HG03565 (cell line): ENCODE results near the gene CDKN2C.
A peak's percentile ranks its signal among the peaks of the same experiment; 100 is the strongest.
"Not testable (repeated sequence)": the region's sequence is repeated elsewhere in the genome, so short reads cannot be mapped to it uniquely, and the experiment has no call there.

Source experiments
- ATAC-seq: cut with Tn5 transposase; IDR thresholded peaks from one replicate; pipeline ENCODE4 v1.9.1; 2021; ENCODE audit warnings: mild to moderate bottlenecking, moderate library complexity; ENCODE audit not compliant: unreplicated experiment

Gene CDKN2C

GRCh38 chr1:50969611-50970508, at the start of gene CDKN2C:
Gene CDKN2C, plus strand, starts transcription at chr1:50970245. Its CDS starts 124 bp downstream, at chr1:50970369.
- peak; percentile 18 for ATAC-seq

DNA sequence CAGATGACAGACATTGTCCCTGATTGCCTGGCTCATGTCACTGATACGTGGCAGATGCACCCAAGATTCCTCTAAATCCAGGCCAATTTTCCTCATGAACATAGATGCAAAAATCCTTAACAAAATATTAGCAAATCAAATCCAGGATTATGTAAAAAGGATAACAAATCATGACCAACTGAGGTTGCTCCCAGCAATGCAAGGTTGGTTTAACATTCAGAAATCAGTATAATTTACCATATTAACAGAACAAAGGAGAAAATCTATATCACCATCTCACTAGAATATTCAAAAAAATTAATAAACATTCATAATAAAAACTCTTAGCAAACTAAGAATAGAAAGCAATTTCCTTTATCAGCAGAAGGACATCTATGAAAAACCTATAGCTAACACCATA, 49.6 kb upstream of the CDKN2C start:
- ATAC-seq: no peak

DNA sequence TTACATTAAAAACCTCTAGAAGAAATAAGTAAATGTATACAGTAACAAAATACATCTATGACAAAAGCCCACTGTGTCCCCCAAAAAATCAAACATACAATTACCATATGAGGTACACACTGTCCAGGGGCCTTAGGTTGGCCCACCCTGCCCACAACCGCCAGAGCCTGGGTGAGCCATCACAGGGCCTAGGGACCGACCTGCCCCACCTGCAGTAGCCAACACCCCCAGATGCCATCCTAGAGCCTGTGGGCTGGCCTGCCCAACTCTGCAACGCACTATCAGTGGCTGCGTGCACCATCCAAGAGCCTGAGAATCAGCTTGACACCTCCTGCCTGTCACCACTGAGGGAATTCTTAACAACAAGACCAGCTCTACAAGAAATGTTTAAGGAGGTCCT, 49.0 kb upstream of the CDKN2C start:
- ATAC-seq: no peak

GRCh38 chr1:50923564-50923963, 46.5 kb upstream of the CDKN2C start:
- ATAC-seq: no peak

GRCh38 chr1:50929376-50929958, 40.6 kb upstream of the CDKN2C start:
- ATAC-seq: no peak

DNA sequence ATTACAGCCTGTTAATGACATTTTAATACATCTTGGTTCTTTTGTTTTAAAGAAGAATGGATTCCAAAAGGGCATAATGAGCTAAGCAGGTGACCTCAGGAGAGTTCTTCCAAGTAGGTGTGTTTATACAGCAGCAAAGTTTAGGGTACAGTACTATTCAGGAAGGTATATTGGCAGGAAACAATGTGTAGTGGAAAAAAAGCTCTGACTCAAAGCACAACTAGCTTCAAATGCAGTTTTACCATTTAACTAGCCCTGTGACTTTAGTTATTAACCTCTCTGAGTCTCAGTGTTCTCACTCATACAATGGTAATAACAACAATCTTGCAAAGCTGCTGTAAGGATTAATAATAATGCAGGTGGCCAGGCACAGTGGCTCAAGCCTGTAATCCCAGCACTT, 39.9 kb upstream of the CDKN2C start:
- ATAC-seq: peak; percentile 66

DNA sequence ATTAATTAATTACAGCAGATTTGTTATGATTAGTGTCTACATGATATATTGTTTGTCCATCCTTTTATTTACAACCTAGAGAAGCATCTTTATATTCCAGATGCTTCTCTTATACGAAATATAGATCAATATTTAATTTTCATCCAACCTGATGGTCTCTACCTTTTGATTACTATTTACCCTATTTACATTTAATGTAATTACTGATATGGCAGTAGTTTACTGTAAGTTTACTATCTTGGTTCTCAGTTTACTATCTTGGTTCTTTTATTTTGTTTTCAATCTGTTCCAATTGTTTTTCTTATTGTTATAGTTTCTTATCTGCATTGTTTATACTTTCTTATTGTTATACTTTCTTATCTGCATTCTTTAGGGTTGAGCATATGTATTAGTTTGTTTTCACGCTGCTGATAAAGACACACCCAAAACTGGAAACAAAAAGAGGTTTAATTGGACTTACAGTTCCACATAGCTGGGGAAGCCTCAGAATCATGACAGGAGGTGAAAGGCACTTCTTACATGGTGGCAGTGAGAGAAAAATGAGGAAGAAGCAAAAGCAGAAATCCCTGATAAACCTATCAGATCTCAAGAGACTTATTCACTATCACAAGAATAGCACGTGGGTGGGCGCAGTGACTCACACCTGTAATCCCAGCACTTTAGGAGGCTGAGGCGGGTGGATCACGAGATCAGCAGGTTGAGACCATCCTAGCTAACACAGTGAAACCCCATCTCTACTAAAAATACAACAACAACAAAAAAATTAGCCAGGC, 38.9 kb upstream of the CDKN2C start:
- no peak for ATAC-seq

GRCh38 chr1:50932043-50932442, 38.0 kb upstream of the CDKN2C start:
- not testable (repeated sequence) for ATAC-seq

DNA sequence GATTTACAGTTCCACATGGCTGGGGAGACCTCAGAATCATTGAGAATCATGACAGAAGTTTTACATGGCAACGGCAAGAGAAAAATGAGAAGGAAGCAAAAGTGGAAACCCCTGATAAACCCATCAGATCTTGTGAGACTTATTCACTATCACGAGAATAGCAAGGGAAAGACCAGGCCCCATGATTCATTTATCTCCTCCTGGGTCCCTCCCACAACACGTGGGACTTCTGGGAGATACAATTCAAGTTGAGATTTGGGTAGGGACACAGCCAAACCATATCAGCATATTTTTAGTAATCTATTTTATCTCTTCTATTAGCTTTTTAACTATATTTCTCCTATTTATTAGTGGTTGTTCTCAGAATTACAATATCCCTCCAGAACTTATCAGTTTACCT, 36.3 kb upstream of the CDKN2C start:
- ATAC-seq: not testable (repeated sequence)

DNA sequence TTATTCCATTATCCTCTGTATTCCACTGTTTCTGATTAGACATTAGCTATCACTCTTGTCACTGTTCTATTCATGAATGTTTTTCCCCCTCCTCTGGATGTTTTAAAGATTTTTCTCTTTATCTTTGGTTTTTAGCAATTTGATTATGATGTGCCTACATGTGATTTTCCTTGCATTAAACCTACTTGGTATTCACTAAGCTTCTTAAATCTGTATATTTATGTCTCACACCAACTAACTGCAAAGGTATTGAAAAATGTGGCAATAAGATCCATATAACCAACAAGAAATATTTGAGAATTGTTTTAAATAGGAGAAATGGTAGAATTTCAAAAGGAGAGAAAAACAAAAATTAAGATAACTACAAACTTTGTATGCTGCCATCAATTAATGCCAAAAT, 35.2 kb upstream of the CDKN2C start:
- ATAC-seq: no peak

DNA sequence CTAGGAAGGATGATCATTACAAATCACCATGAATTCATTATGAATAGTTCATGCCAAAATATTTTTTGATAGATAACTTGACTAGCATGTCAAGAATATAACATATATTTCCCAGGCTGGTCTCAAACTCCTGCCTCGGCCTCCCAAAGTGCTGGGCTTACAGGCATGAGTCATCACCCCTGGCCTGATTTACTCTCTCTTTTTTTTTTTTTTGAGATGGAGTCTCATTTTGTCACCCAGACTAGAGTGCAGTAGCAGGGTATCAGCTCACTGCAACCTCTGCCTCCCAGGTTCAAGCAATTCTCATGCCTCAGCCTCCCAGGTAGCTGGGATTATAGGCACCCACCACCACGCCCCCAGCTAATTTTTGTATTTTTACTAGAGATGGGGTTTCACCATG, 34.8 kb upstream of the CDKN2C start:
- not testable (repeated sequence) for ATAC-seq

DNA sequence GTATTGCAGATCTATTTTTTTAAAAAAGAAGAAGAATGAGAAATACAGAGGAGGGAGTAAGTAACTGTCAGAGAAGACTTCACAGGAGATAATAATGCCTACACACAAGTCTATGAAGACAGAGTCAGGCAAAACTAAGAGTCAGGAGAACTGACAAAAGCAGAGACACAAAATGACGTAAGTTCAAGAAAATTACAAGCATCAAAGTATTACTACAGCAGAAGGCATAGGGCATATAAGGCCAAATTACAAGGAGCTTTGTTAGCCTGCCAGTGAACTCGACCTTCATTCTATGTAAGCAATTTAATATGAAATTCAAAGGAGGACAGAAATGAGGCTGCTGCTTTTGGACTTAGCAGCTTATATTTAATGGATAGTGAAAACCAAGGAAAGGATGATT, 33.7 kb upstream of the CDKN2C start:
- ATAC-seq: no peak

DNA sequence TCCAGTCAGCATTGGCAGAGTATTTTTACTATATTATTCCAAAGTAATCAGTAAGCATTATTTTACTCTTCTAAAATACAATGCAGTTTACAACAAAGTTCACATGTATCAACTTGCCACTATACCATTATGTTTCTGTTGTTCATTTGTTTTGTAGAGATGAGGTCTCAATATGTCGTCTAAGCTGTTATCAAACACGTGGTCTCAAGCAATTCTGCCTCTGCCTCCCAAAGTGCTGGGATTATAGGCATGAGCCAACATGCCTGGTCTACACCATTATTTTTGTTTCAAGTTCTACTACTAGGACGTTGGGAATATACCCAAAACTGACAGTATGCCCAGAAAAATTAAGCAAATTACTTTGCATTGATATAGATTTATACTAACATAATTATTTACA, 29.8 kb upstream of the CDKN2C start:
- ATAC-seq: no peak

DNA sequence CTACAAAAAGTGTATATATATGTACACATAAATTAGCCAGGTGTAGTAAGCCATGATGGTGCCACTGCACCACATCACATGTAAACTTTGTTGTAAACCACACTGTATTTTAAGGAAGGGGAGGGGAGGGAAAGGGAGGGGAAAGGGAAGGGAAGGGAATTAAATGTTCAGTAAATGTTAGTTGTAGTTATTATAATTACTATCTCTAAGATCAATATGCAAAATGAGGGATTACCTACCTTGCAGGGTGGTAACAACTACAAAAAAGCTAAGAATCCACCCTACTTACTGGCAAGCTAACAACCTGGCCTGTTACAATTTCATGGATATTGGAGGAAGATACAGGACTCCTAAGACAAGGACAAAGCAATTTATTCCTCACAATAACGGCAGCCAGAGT, 27.7 kb upstream of the CDKN2C start:
- ATAC-seq: no peak

GRCh38 chr1:50949286-50949982, 20.6 kb upstream of the CDKN2C start:
- ATAC-seq: no peak

DNA sequence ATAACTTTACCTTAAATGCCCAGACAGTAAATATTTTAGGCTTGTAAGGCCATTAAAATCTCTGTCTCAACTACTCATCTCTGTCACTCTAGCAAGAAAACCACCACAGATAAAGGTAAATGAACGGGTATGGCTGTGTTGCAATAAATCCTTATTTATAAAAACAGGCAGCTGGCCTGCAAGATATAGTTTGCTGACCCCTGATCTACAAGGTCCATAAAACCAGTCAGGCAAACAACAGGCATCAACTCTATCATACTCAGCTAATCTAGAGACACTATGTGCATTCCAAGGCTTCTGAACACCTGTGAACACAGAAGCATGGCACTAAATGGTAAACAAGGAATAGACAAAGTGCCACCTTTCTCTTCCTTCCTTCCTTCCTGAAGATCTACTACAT, 19.6 kb upstream of the CDKN2C start:
- no peak for ATAC-seq

- not testable (repeated sequence) for ATAC-seq
These were observed 17.5 kb upstream of the CDKN2C start for GRCh38 chr1:50952566-50952965.

DNA sequence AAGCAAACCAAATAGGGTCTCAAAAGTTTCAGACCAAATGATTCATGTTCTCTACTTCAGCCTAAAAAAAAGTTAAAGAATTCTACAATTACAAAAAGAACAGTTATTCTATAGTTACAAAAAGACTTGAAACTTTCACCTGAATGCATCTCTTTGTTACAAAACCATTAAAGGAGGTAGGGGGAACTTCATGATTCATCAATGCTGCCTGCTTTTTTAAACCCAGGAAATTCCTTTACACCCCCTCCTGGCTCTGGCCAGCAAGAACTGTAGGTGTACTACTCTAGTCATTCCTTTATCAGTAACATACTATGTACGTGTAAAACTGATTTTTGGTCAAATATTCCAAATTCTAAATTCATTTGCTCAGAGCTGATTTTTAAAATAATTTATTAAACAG, 14.9 kb upstream of the CDKN2C start:
- ATAC-seq: no peak

DNA sequence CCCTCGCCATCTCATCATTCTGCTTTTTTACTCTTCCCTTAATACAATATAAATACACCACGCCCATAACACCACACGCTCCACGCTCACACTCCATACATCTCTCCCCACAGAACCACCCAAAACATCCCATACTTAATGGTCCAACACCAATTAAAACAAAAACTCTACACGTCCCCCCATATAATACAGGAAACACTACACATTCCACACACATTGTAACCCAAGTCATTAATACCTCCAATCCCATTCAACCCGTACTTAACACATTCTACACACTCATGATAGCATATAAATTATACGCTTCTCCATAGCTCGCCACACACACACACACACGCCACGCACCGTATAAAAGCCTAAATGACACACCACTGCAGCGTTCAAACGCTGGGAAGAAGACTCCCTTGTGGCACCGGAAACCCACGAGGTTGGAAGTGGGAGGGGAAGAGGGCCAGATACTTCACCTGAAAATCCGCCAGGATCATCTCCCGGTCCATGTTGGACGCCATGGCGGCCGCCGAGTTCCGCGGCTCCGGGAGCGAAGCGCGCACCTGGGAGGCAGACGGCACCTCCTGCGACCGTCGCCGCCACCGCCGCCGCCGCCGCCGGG, 10.6 kb upstream of the CDKN2C start:
- ATAC-seq: no peak
